ENCODE measurements around the gene RUBCN.

DNA sequence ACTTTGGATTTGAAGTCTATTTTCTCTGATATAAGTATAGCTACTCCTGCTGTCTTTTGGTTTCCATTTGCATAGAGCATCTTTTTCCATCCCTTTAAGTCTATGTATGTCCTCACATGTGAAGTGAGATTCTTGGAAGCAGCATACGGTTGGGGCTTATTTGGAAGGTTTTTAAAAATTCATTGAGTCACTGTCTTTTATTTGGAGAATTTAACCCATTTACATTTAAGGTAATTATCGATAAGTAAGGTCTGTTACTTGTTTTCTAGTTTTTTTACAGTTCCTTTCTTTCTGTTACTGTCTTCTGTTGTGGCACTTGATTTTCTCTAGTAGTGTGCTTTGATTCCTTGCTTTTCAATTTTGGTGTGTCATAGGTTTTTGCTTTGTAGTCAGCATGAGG is 14.0 kb downstream of the RUBCN start:
- TF ChIP-seq, protein P1, sequence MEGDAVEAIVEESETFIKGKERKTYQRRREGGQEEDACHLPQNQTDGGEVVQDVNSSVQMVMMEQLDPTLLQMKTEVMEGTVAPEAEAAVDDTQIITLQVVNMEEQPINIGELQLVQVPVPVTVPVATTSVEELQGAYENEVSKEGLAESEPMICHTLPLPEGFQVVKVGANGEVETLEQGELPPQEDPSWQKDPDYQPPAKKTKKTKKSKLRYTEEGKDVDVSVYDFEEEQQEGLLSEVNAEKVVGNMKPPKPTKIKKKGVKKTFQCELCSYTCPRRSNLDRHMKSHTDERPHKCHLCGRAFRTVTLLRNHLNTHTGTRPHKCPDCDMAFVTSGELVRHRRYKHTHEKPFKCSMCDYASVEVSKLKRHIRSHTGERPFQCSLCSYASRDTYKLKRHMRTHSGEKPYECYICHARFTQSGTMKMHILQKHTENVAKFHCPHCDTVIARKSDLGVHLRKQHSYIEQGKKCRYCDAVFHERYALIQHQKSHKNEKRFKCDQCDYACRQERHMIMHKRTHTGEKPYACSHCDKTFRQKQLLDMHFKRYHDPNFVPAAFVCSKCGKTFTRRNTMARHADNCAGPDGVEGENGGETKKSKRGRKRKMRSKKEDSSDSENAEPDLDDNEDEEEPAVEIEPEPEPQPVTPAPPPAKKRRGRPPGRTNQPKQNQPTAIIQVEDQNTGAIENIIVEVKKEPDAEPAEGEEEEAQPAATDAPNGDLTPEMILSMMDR (IDR thresholded peaks at IDR 0.05; ENCODE audit: borderline replicate concordance, extremely low read depth, low read length, poor library complexity, severe bottlenecking), result no peak
- no peak for TF ChIP-seq EZH2 (IDR thresholded peaks at IDR 0.05; ENCODE audit: borderline replicate concordance, low read depth, low read length, severe bottlenecking)

Measured in DND-41 (cell line).